ENCODE data around the gene PIEZO1. TPM values are rescaled to one million over a fixed set of nuclear protein-coding genes. Genes with fewer than 3 reads are reported as not detected.
A peak's percentile ranks its signal among the peaks of the same experiment; 100 is the strongest.

The PIEZO1 gene
- total and polyA plus RNA-seq, 2 donors (not counting 1 experiment from before 2014, with no cell fraction given), result 94.5 to 313 TPM

DNA sequence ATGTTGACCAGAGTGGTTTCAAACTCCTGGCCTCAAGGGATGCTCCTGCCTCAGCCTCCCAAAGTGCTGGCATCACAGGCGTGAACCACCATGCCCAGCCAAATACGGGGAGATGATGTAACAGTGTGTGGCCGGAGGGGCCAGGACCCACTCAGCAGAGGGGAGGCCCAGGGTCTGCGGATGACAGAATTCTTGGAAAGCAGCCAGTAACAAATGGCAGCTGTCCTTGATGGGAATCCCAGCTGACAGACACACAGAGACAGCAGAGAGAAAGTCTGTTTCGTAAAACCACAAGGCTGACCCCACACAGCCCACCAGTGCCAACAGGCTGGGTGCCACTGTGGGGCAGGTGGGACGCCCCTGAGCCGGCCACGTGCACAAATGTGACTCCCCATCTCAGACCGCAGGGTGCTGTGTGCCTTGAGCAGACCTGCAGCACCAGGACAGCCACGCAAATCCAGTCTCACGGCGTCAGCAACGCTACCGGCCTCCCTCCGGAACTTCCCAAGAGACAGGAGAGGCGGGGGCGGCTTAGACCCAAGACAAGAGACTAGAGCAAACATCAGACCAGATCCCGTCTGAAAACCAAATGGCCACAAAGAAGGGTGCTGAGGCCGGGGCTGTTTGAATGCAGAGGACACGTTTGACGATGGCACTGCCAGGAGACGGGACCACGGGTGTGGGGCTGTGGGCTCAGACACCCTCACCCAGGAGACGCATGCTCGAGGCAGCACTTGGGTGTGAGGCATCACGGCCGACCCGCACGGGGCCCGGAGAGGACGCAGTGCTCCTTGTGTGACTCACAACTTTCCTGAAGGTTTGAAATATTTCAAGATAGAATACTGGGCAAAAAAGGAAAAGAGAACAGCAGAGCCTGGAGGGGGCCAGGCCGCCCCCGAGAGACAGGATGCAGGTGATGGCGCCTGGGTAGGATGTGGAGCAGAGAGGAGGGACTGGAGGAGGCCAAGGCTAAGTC, 54.1 kb downstream of the PIEZO1 start:
- Histone ChIP-seq H3K27ac (ENCODE audit: insufficient read depth, low read length) (no peak overlapping the region), H2AFZ (ENCODE audit: low read length) (no peak overlapping the region), H3K79me2 (ENCODE audit: control insufficient read depth, insufficient read depth, low read length) (peaks cover 6% of the 10 kb centered on the region), H3K9ac (ENCODE audit: insufficient read depth, low read length) (no peak overlapping the region), H3K4me1 (ENCODE audit: control insufficient read depth, extremely low read depth, insufficient read depth, low read length) (no peaks in the 10 kb centered on the region), H3K9me3 (ENCODE audit: control insufficient read depth, insufficient read depth, low read depth, low read length) (no peaks in the 10 kb centered on the region), H3K27me3 (ENCODE audit: control insufficient read depth, insufficient read depth, low read length) (no peaks in the 10 kb centered on the region), H3K4me2 (ENCODE audit: extremely low read depth, insufficient read depth, low read length) (no peak overlapping the region), H3K4me3 (replicated peaks in 1 of 4; ENCODE audit: control extremely low read depth in 1 of 4, insufficient read depth in 1 of 4, low read depth in 3 of 4, low read length in 4 of 4) (no peak overlapping the region), H3K36me3 (ENCODE audit: control insufficient read depth, insufficient read depth, low read length) (peaks cover 60% of the 10 kb centered on the region), H4K20me1 (ENCODE audit: control insufficient read depth, extremely low read depth, insufficient read depth, low read length) (no peaks in the 10 kb centered on the region)
- DNase-seq (ENCODE audit: low read depth in 2 of 2), result peak in 1 of 2 donors; percentile 77
- TF ChIP-seq EZH2 (IDR thresholded peaks at IDR 0.05; ENCODE audit: low read length, missing control alignments), result no peak
- TF ChIP-seq, protein P1, sequence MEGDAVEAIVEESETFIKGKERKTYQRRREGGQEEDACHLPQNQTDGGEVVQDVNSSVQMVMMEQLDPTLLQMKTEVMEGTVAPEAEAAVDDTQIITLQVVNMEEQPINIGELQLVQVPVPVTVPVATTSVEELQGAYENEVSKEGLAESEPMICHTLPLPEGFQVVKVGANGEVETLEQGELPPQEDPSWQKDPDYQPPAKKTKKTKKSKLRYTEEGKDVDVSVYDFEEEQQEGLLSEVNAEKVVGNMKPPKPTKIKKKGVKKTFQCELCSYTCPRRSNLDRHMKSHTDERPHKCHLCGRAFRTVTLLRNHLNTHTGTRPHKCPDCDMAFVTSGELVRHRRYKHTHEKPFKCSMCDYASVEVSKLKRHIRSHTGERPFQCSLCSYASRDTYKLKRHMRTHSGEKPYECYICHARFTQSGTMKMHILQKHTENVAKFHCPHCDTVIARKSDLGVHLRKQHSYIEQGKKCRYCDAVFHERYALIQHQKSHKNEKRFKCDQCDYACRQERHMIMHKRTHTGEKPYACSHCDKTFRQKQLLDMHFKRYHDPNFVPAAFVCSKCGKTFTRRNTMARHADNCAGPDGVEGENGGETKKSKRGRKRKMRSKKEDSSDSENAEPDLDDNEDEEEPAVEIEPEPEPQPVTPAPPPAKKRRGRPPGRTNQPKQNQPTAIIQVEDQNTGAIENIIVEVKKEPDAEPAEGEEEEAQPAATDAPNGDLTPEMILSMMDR (conservative IDR thresholded peaks at IDR 0.05 in 1 of 2, IDR thresholded peaks at IDR 0.05 in 1 of 2; ENCODE audit: low read depth in 1 of 2, low read length in 2 of 2), result no peak

DNA sequence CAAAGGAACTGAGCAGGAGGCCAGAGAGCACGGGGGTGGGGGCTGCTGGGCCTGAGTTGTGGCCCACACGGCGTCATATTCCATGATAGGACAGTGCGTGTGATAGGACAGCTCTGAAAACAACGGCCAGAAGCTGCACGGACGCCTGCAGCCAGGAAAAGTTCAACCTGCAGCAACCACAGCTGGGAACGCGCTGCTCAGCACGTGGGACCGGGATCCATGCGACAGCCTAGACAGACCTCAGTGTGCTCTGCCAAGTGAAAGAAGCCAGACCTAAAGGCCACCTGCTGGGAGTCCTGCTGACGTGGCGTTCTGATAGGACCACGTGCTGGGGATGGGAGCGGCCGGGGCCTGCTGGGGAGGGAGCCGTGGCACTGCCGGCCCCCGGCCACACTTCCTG, 57.1 kb downstream of the PIEZO1 start:
- Histone ChIP-seq H3K9ac (ENCODE audit: insufficient read depth, low read length) (no peak overlapping the region), H3K27me3 (ENCODE audit: control insufficient read depth, insufficient read depth, low read length) (no peaks in the 10 kb centered on the region), H2AFZ (ENCODE audit: low read length) (no peak overlapping the region), H3K27ac (ENCODE audit: insufficient read depth, low read length) (no peak overlapping the region), H3K36me3 (ENCODE audit: control insufficient read depth, insufficient read depth, low read length) (peaks cover 52% of the 10 kb centered on the region), H3K4me1 (ENCODE audit: control insufficient read depth, extremely low read depth, insufficient read depth, low read length) (no peaks in the 10 kb centered on the region), H3K79me2 (ENCODE audit: control insufficient read depth, insufficient read depth, low read length) (peaks cover 2% of the 10 kb centered on the region), H3K9me3 (ENCODE audit: control insufficient read depth, insufficient read depth, low read depth, low read length) (no peaks in the 10 kb centered on the region), H4K20me1 (ENCODE audit: control insufficient read depth, extremely low read depth, insufficient read depth, low read length) (no peaks in the 10 kb centered on the region), H3K4me3 (replicated peaks in 1 of 4; ENCODE audit: control extremely low read depth in 1 of 4, insufficient read depth in 1 of 4, low read depth in 3 of 4, low read length in 4 of 4) (no peak overlapping the region), H3K4me2 (ENCODE audit: extremely low read depth, insufficient read depth, low read length) (no peak overlapping the region)
- TF ChIP-seq EZH2 (IDR thresholded peaks at IDR 0.05; ENCODE audit: low read length, missing control alignments), result no peak
- TF ChIP-seq, protein P1 (conservative IDR thresholded peaks at IDR 0.05 in 1 of 2, IDR thresholded peaks at IDR 0.05 in 1 of 2; ENCODE audit: low read depth in 1 of 2, low read length in 2 of 2), result no peak
- DNase-seq (ENCODE audit: low read depth in 2 of 2), result no peak

DNA sequence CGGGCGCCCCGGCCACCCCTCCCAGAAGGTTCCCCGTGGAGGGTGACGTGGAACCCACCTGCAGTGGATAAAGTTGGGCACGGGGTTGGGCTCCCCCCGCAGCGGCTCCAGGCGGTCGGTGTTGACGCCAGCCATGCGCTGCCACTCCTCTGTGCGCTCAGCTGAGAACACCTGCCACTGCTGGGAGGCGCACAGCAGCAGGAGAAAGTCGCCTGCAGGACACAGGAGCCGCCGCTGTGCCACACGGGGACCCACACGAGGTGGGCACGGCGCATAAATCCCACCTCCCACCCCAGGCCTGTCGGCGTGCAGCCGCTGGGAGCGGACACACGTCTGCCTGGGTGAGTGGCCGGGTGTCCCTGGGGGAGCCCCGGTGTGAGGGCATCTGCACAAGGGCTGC, 58.0 kb downstream of the PIEZO1 start:
- no peak for DNase-seq (ENCODE audit: low read depth in 2 of 2)
- no peak overlapping the region for H2AFZ ChIP-seq (ENCODE audit: low read length)
- no peak overlapping the region for H3K9ac ChIP-seq (ENCODE audit: insufficient read depth, low read length)
- peaks cover 2% of the 10 kb centered on the region for H3K79me2 ChIP-seq (ENCODE audit: control insufficient read depth, insufficient read depth, low read length)
- no peak overlapping the region for H3K4me2 ChIP-seq (ENCODE audit: extremely low read depth, insufficient read depth, low read length)
- H3K4me3 ChIP-seq (replicated peaks in 1 of 4; ENCODE audit: control extremely low read depth in 1 of 4, insufficient read depth in 1 of 4, low read depth in 3 of 4, low read length in 4 of 4), result no peak overlapping the region
- H3K9me3 ChIP-seq (ENCODE audit: control insufficient read depth, insufficient read depth, low read depth, low read length), result no peaks in the 10 kb centered on the region
- no peaks in the 10 kb centered on the region for H4K20me1 ChIP-seq (ENCODE audit: control insufficient read depth, extremely low read depth, insufficient read depth, low read length)
- H3K4me1 ChIP-seq (ENCODE audit: control insufficient read depth, extremely low read depth, insufficient read depth, low read length), result no peaks in the 10 kb centered on the region
- H3K27me3 ChIP-seq (ENCODE audit: control insufficient read depth, insufficient read depth, low read length), result no peaks in the 10 kb centered on the region
- peaks cover 52% of the 10 kb centered on the region for H3K36me3 ChIP-seq (ENCODE audit: control insufficient read depth, insufficient read depth, low read length)
- H3K27ac ChIP-seq (ENCODE audit: insufficient read depth, low read length), result no peak overlapping the region
- TF ChIP-seq, protein P1 (conservative IDR thresholded peaks at IDR 0.05 in 1 of 2, IDR thresholded peaks at IDR 0.05 in 1 of 2; ENCODE audit: low read depth in 1 of 2, low read length in 2 of 2), result no peak
- TF ChIP-seq EZH2 (IDR thresholded peaks at IDR 0.05; ENCODE audit: low read length, missing control alignments), result no peak

Data from fibroblast of lung (primary cell).